ENCODE measurements around the gene DLX3.

DLX3 gene

GRCh38 chr17:49952912-49953497 is 42.0 kb downstream of the DLX3 start:
- FAIRE-seq = no peak

- no peak for FAIRE-seq
These were observed 42.7 kb downstream of the DLX3 start for GRCh38 chr17:49952209-49952911.

- no peak for FAIRE-seq
These were observed 43.5 kb downstream of the DLX3 start for GRCh38 chr17:49951362-49952082.

- FAIRE-seq = no peak
These were observed 45.4 kb downstream of the DLX3 start for GRCh38 chr17:49949634-49950033.

- no peak for FAIRE-seq
These were observed 48.0 kb downstream of the DLX3 start for GRCh38 chr17:49946964-49947584.

GRCh38 chr17:49946208-49946607 is 48.8 kb downstream of the DLX3 start:
- FAIRE-seq = no peak

- FAIRE-seq = no peak
These were observed 50.7 kb downstream of the DLX3 start for GRCh38 chr17:49944273-49944870.

GRCh38 chr17:49942947-49943346 is 52.1 kb downstream of the DLX3 start:
- FAIRE-seq = no peak

- FAIRE-seq = no peak
These were observed 53.6 kb downstream of the DLX3 start for GRCh38 chr17:49941427-49941826.

Measured in colon (tissue), 2 donors.